CD4-positive, alpha-beta memory T cell (primary cell): ENCODE results near the gene RAP2A. TPM values are rescaled to one million over a fixed set of nuclear protein-coding genes. Genes with fewer than 3 reads are reported as not detected.
A peak's percentile ranks its signal among the peaks of the same experiment; 100 is the strongest.

Source experiments
- CTCF ChIA-PET: fragments of 350-600 bp; sonication (Branson Sonifier 250); formaldehyde crosslinking; loops from one replicate; lab custom pipeline; 2021; ENCODE audit warnings: inconsistent platforms; ENCODE audit not compliant: partially characterized antibody; lab: Charles Lee
- POLR2A ChIA-PET: fragments of 350-600 bp; sonication (Branson Sonifier 250); formaldehyde crosslinking; loops from one replicate; lab custom pipeline; 2021; ENCODE audit not compliant: partially characterized antibody; lab: Charles Lee
- DNase-seq, 5 donors: peaks; one replicate each; pipeline versions ENCODE4 v3.0.0 to v3.0.0-alpha.2; 2020 to 2022; ENCODE audit warnings: mixed read lengths in 1 of 5
- H3K27ac ChIP-seq: one replicate; pipeline ENCODE4 v1.7.0; 2013; ENCODE audit warnings: low read depth, low read length
- H3K27me3 ChIP-seq: 2 replicates; pipeline ENCODE4 v1.7.0; 2013; ENCODE audit warnings: mild to moderate bottlenecking, low read length, moderate library complexity; ENCODE audit not compliant: insufficient read depth
- H3K36me3 ChIP-seq: 2 replicates; pipeline ENCODE4 v1.7.0; 2013; ENCODE audit warnings: mild to moderate bottlenecking, low read length, moderate library complexity; ENCODE audit not compliant: insufficient read depth
- H3K4me1 ChIP-seq: 2 replicates; pipeline ENCODE4 v1.7.0; 2013; ENCODE audit warnings: mild to moderate bottlenecking, low read length, moderate library complexity; ENCODE audit not compliant: insufficient read depth
- H3K4me3 ChIP-seq, 2 donors: one replicate each; pipeline ENCODE4 v1.7.0; 2013; ENCODE audit warnings: low read length in 2 of 2, mild to moderate bottlenecking in 1 of 2
- H3K9me3 ChIP-seq, 2 donors: one replicate each; pipeline ENCODE4 v1.7.0; 2013; ENCODE audit warnings: low read length in 2 of 2, control low read depth in 1 of 2; ENCODE audit not compliant: control insufficient read depth in 1 of 2
- H3K27ac Mint-ChIP-seq, 7 donors: one replicate each; pipeline ENCODE4 v1.8.0; 2020 to 2021; ENCODE audit warnings: mixed read lengths in 7 of 7, mild to moderate bottlenecking in 6 of 7, inconsistent platforms in 3 of 7, moderate library complexity in 3 of 7
- H3K27me3 Mint-ChIP-seq, 2 donors: one replicate each; pipeline ENCODE4 v1.8.0; 2020 to 2021; ENCODE audit warnings: mixed read lengths in 2 of 2
- H3K36me3 Mint-ChIP-seq, 2 donors: one replicate each; pipeline ENCODE4 v1.8.0; 2020 to 2021; ENCODE audit warnings: mixed read lengths in 2 of 2, inconsistent platforms in 1 of 2, mild to moderate bottlenecking in 1 of 2
- H3K4me1 Mint-ChIP-seq, 4 donors: one replicate each; pipeline ENCODE4 v1.8.0; 2020 to 2021; ENCODE audit warnings: mixed read lengths in 4 of 4, mild to moderate bottlenecking in 1 of 4
- H3K4me3 Mint-ChIP-seq, 8 donors: one replicate each; pipeline ENCODE4 v1.8.0; 2020 to 2021; ENCODE audit warnings: mixed read lengths in 8 of 8, mild to moderate bottlenecking in 7 of 8, moderate library complexity in 6 of 8, inconsistent platforms in 3 of 8
- H3K9me3 Mint-ChIP-seq, 8 donors: one replicate each; pipeline ENCODE4 v1.8.0; 2020 to 2021; ENCODE audit warnings: mixed read lengths in 8 of 8, mild to moderate bottlenecking in 5 of 8, inconsistent platforms in 3 of 8, moderate library complexity in 1 of 8
- intact Hi-C: fragments of 100-400 bp; cut with micrococcal nuclease; formaldehyde crosslinking; loops from one replicate; pipeline ENCODE4 v1.15.1; 2023
- polyA plus RNA-seq, 2 donors: library from polyadenylated mRNA; unstranded; fragments of 300-500 nt; fragmentation: Illumina TruSeq; gene quantifications; one replicate each; pipeline ENCODE4 v1.2.3, GENCODE V29; 2021
- total RNA-seq, 2 experiments: library from RNA; stranded (reverse); gene quantifications; one replicate each; pipeline ENCODE4 v1.2.3, GENCODE V29; 2021

Gene RAP2A
- total and polyA plus RNA-seq, 4 experiments from 2014 or later, result 1.7 to 24.0 (median 12.7) TPM

DNA sequence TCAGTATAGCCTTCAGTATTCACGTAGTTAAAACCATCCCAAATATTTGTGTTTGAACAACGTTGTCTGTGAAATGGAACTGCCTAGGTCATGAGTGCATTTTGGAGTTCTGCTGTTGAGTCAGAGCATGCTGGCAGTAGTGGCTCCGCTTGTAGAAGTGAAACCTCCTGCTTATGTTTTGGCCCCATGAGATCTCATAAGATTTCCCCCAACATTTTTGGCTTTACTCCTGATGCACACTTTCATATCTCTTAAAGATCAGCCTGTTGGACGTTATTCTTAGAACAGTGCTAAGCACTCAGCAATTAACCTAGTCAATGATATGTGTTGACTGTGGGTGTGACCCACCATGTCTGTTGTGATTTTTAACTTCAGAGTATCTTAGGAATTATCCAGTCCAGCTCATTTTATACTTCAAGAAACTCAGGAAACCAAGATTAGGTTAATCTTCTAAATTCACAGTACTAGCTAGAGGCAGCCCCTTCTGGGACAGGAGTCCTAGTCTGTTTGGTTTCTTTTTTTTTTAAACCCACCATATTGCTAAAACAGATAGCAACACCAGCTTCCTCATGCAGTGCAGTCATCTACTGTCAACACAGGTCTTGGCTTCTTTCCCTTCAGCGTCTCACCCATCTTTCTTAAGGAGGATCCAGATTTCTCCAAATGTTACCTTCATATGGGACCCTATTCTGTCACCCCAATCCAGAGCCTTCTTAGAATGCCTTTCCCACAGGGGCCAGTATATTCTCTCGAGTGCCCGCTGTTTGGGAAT is 26.2 kb downstream of the RAP2A start:
- POLR2A ChIA-PET, result no interaction called here
- Histone ChIP-seq H3K4me3 (no peak overlapping the region), H3K9me3 (no peaks in the 10 kb centered on the region), H3K27me3 (no peaks in the 10 kb centered on the region), H3K36me3 (no peaks in the 10 kb centered on the region), H3K27ac (no peak overlapping the region), H3K4me1 (peaks cover 8% of the 10 kb centered on the region)
- intact Hi-C loops, result no loop called here
- Mint-ChIP-seq H3K4me1 (peaks cover 22 to 24% (median 22%) of the 10 kb centered on the region in 4 donors), H3K9me3 (peaks cover 2 to 6% (median 4%) of the 10 kb centered on the region in 8 donors), H3K27ac (peak overlapping the region in 2 of 7 donors; percentile 47 to 78), H3K36me3 (peaks cover 18 to 19% of the 10 kb centered on the region in 2 donors), H3K27me3 (no peaks in the 10 kb centered on the region), H3K4me3 (no peak overlapping the region)
- DNase-seq, result no peak
- CTCF ChIA-PET, result no interaction called here

DNA sequence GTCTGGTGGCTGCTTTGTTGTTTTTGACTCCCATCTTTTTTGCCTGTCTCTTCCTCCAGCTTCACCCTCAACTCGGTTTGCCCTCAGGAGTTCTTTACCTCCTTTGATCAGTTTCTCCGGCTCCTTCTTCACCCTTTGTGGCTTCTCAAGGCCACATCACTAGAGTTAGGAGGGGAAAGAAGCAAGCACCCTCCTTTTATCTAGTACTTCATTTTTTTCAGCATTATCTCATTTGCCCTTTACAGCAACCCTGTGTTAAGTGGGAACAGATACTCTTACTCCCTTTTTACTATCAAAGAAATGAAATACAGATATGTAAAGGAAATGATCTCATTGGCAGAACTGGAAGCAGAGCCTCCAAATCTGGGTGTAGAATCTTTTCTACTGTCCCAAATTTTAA is 26.9 kb downstream of the RAP2A start:
- Mint-ChIP-seq H3K36me3 (peaks cover 14 to 21% of the 10 kb centered on the region in 2 donors), H3K4me1 (peaks cover 16 to 24% (median 22%) of the 10 kb centered on the region in 4 donors), H3K27me3 (no peaks in the 10 kb centered on the region), H3K9me3 (no peaks in the 10 kb centered on the region), H3K27ac (peak overlapping the region in 3 of 7 donors; percentile 3 to 78 (median 73)), H3K4me3 (peak overlapping the region in 2 of 8 donors; percentile 1 to 63)
- H3K4me3 ChIP-seq, result no peak overlapping the region
- DNase-seq, result no peak
- no peak overlapping the region for H3K27ac ChIP-seq
- no peaks in the 10 kb centered on the region for H3K36me3 ChIP-seq
- H3K27me3 ChIP-seq, result no peaks in the 10 kb centered on the region
- ChIA-PET POLR2A (no interaction called here), CTCF (no interaction called here)
- intact Hi-C loops, result no loop called here
- H3K9me3 ChIP-seq, result no peaks in the 10 kb centered on the region
- peaks cover 8% of the 10 kb centered on the region for H3K4me1 ChIP-seq

DNA sequence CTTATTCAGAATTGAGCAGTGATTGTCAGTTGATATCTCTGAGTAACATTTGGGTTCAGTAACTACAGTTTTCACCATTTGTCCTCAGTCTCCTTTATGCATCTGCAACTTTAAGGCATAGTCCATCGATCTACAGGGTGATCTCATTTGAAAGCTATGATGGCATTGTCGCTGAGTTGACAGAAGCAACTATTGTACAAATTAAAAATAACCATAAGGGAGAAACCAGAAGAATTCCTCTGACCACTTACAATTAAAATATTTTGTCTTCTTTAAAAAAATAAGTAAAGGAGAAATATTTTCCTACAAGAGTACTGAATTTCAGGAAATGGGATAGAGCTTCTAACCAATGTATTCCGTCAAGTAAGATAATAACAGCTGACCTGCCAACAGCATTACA is 30.6 kb downstream of the RAP2A start:
- Mint-ChIP-seq H3K27me3 (no peaks in the 10 kb centered on the region), H3K9me3 (no peaks in the 10 kb centered on the region), H3K4me1 (peaks cover 10 to 17% (median 16%) of the 10 kb centered on the region in 4 donors), H3K4me3 (no peak overlapping the region), H3K36me3 (peaks cover 12 to 23% of the 10 kb centered on the region in 2 donors), H3K27ac (no peak overlapping the region)
- H3K36me3 ChIP-seq, result no peaks in the 10 kb centered on the region
- no peak for DNase-seq
- ChIA-PET POLR2A (no interaction called here), CTCF (interaction anchor here (1.1 kb wide), 1 partner anchor 354 kb away, joined by 3 read pairs; no protein-coding TSS in a partner anchor)
- no peak overlapping the region for H3K4me3 ChIP-seq
- H3K4me1 ChIP-seq, result peaks cover 8% of the 10 kb centered on the region
- no peaks in the 10 kb centered on the region for H3K27me3 ChIP-seq
- no peaks in the 10 kb centered on the region for H3K9me3 ChIP-seq
- H3K27ac ChIP-seq, result no peak overlapping the region
- intact Hi-C loops, result no loop called here

DNA sequence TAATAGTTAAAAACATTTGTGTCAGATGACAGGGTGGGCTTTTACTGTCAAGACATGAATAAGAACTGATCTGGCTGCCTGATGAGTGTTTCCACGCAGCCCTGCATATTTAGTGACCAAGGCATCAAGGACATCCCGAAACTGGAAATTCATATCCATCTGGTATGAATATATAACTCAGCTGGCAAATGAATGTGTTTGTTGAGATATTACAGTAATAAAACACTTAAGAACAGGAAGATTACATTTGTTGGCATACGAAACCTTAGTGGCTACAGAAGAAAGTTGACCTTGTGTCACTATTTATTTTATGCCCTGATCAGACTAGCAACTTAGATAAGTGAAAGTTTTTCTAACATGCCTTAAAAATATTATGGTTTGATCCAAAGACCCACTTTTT is 32.8 kb downstream of the RAP2A start:
- Histone ChIP-seq H3K36me3 (no peaks in the 10 kb centered on the region), H3K9me3 (no peaks in the 10 kb centered on the region), H3K27me3 (no peaks in the 10 kb centered on the region), H3K4me1 (no peaks in the 10 kb centered on the region), H3K4me3 (no peak overlapping the region), H3K27ac (no peak overlapping the region)
- Mint-ChIP-seq H3K36me3 (peaks cover 12 to 22% of the 10 kb centered on the region in 2 donors), H3K9me3 (no peaks in the 10 kb centered on the region), H3K4me3 (no peak overlapping the region), H3K4me1 (no peaks in the 10 kb centered on the region), H3K27ac (no peak overlapping the region), H3K27me3 (no peaks in the 10 kb centered on the region)
- ChIA-PET POLR2A (interaction anchor here (0.6 to 1.6 kb wide), 2 partner anchors 32 to 523 kb away, joined by 3 read pairs; partner anchors contain the start of gene RAP2A), CTCF (interaction anchor here (0.5 kb wide), 1 partner anchor 1843 kb away, joined by 3 read pairs; no protein-coding TSS in a partner anchor)
- intact Hi-C loops, result no loop called here
- no peak for DNase-seq

DNA sequence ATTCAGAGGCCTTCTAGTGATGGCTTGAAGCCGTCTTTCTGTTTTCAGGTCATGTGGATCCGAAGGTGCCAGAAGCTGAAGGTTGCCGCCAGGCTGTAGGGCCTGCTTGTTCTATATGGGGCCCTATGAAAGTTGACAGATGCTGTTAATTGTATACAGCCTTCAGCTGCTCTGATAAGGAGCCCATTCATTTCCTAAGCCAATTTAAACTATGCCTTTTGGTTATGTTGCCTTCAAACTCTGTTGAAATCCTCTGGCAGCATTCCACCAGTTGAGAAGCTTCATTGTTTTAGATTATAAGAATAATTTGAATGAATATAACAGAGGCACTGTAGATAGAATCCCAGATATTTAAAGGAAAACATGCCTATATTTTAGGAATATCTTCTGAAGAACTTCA is 34.4 kb downstream of the RAP2A start:
- Mint-ChIP-seq H3K36me3 (peaks cover 12 to 19% of the 10 kb centered on the region in 2 donors), H3K27me3 (no peaks in the 10 kb centered on the region), H3K4me3 (no peak overlapping the region), H3K9me3 (no peaks in the 10 kb centered on the region), H3K4me1 (no peaks in the 10 kb centered on the region), H3K27ac (no peak overlapping the region)
- no peak overlapping the region for H3K27ac ChIP-seq
- intact Hi-C loops, result no loop called here
- DNase-seq, result no peak
- ChIA-PET CTCF (interaction anchor here (1.3 kb wide), 1 partner anchor 358 kb away, joined by 3 read pairs; no protein-coding TSS in a partner anchor), POLR2A (interaction anchor here (1.6 kb wide), 1 partner anchor 34 kb away, joined by 3 read pairs; the partner anchor contains the start of gene RAP2A)
- no peaks in the 10 kb centered on the region for H3K27me3 ChIP-seq
- no peaks in the 10 kb centered on the region for H3K36me3 ChIP-seq
- no peaks in the 10 kb centered on the region for H3K9me3 ChIP-seq
- no peak overlapping the region for H3K4me3 ChIP-seq
- H3K4me1 ChIP-seq, result no peaks in the 10 kb centered on the region

DNA sequence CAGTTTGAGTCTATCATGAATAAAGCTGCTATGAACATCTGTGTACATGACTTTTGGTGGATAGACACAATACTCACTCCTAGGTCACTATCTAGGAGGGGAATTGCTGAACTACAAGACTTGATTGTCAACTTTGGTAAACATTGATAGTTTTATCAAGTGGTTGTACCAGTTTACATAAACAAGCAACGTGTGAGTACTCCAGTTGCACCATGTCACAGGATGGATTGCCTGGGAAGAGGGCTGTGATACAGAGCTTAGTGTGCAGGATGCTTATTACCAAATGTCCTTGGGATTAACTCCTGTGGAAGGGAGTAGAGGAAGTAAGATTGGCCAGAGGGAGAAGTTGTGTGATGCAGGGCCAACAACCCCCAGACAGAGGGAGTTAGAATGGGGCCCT is 37.7 kb downstream of the RAP2A start:
- Histone ChIP-seq H3K27ac (no peak overlapping the region), H3K27me3 (no peaks in the 10 kb centered on the region), H3K4me3 (no peak overlapping the region), H3K4me1 (no peaks in the 10 kb centered on the region), H3K9me3 (no peaks in the 10 kb centered on the region), H3K36me3 (no peaks in the 10 kb centered on the region)
- intact Hi-C loops, result no loop called here
- Mint-ChIP-seq H3K4me1 (no peaks in the 10 kb centered on the region), H3K27ac (no peak overlapping the region), H3K4me3 (no peak overlapping the region), H3K36me3 (peaks cover 2 to 3% of the 10 kb centered on the region in 2 donors), H3K9me3 (peaks cover 0 to 6% (median 0%) of the 10 kb centered on the region in 8 donors), H3K27me3 (peaks cover 0 to 6% of the 10 kb centered on the region in 2 donors)
- ChIA-PET CTCF (no interaction called here), POLR2A (no interaction called here)
- DNase-seq, result no peak

DNA sequence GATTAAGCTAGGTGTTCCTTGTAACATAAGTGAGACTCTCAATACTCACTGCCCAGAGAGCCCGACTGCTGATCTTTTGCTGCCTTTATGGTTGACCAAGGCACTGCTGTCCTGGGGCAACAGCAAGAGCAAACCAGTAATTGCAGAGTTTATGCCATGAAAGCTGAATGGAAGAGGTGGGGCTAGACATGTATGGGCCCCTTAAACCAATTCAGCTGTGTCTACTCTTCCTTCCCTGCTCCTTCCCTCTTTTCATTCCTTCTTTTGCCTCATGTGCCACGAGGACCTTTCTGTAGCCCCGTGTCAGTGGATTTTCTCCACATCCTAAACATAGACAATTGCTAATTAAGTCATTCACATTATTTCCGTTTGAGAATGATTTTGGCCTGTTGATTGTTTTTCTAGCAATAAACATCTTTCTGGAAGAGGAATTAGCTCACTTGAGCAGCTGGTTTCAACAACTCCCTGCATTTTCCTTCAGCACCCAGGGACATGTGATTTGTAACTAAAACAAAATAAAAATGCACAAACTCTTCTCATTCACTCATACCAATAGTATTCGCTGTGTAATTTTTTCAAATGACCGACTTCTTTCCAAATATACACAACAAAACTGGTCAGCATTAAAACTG is 40.5 kb downstream of the RAP2A start:
- H3K9me3 Mint-ChIP-seq, result peaks cover 0 to 6% (median 0%) of the 10 kb centered on the region in 8 donors

More for the DNA sequence above, 40.5 kb downstream of the RAP2A start:
- H3K4me3 ChIP-seq, result no peak overlapping the region
- Mint-ChIP-seq H3K27ac (no peak overlapping the region), H3K27me3 (peaks cover 0 to 6% of the 10 kb centered on the region in 2 donors), H3K36me3 (peaks cover 0 to 2% of the 10 kb centered on the region in 2 donors), H3K4me1 (no peaks in the 10 kb centered on the region), H3K4me3 (no peak overlapping the region)
- DNase-seq, result no peak
- no peaks in the 10 kb centered on the region for H3K27me3 ChIP-seq
- H3K9me3 ChIP-seq, result no peaks in the 10 kb centered on the region
- H3K36me3 ChIP-seq, result no peaks in the 10 kb centered on the region
- H3K4me1 ChIP-seq, result no peaks in the 10 kb centered on the region
- ChIA-PET CTCF (no interaction called here), POLR2A (no interaction called here)
- intact Hi-C loops, result no loop called here
- H3K27ac ChIP-seq, result no peak overlapping the region
